ENCODE measurements around the gene CREB5. TPM values are rescaled to one million over a fixed set of nuclear protein-coding genes. Genes with fewer than 3 reads are reported as not detected.
A peak's percentile ranks its signal among the peaks of the same experiment; 100 is the strongest.

The CREB5 gene
- total RNA-seq, 1 experiment from 2014 or later, result 5.2 TPM

DNA sequence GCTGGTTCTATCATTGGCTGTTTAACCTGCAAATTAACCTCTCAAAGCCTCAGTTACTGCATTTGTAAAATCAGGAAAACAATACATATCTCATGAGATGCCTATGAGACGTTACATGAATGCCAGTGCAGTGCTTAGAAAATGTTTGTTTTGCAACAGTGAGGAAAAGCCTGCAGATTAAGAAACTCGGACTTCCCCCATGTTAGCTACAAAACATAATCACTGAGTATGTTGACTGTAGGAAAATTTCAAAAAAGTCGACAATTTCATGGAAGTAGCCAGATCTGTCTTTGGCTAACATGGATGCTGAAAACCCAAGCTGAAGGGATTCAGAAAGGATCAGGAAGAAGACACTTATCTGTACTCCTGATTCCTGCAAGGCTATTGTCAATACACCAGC is 424.4 kb downstream of the CREB5 start:
- ChIA-PET POLR2A (ENCODE audit: unreplicated experiment) (no interaction called here), CTCF (no interaction called here)
- Histone ChIP-seq H3K9me3 (ENCODE audit: low read length) (no peaks in the 10 kb centered on the region), H4K20me1 (ENCODE audit: low read length) (no peaks in the 10 kb centered on the region), H3K4me3 (ENCODE audit: low read length) (no peak overlapping the region), H2AFZ (ENCODE audit: low read length) (no peak overlapping the region), H3K9ac (ENCODE audit: low read length) (no peak overlapping the region), H3K9me2 (replicated peaks; ENCODE audit: low read length) (no peaks in the 10 kb centered on the region), H3K27me3 (ENCODE audit: low read length) (no peaks in the 10 kb centered on the region), H3K27ac (ENCODE audit: low read length) (no peak overlapping the region), H3F3A (ENCODE audit: low read length, unreplicated experiment) (no peaks in the 10 kb centered on the region), H3K4me1 (ENCODE audit: insufficient read depth, low read length) (peaks cover 10% of the 10 kb centered on the region), H3K4me2 (ENCODE audit: low read length) (no peak overlapping the region), H3K79me2 (ENCODE audit: low read length) (no peaks in the 10 kb centered on the region), H3K36me3 (ENCODE audit: low read depth, low read length) (no peaks in the 10 kb centered on the region)
- DNase-seq (no peak), ATAC-seq (no peak)
- TF ChIP-seq, protein P1, sequence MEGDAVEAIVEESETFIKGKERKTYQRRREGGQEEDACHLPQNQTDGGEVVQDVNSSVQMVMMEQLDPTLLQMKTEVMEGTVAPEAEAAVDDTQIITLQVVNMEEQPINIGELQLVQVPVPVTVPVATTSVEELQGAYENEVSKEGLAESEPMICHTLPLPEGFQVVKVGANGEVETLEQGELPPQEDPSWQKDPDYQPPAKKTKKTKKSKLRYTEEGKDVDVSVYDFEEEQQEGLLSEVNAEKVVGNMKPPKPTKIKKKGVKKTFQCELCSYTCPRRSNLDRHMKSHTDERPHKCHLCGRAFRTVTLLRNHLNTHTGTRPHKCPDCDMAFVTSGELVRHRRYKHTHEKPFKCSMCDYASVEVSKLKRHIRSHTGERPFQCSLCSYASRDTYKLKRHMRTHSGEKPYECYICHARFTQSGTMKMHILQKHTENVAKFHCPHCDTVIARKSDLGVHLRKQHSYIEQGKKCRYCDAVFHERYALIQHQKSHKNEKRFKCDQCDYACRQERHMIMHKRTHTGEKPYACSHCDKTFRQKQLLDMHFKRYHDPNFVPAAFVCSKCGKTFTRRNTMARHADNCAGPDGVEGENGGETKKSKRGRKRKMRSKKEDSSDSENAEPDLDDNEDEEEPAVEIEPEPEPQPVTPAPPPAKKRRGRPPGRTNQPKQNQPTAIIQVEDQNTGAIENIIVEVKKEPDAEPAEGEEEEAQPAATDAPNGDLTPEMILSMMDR (conservative IDR thresholded peaks at IDR 0.05; ENCODE audit: low read depth, low read length), result no peak
- no peak for TF ChIP-seq EZH2 (IDR thresholded peaks at IDR 0.05; ENCODE audit: low read length, unreplicated experiment)
- TF ChIP-seq EZH2phosphoT487 (IDR thresholded peaks at IDR 0.05; ENCODE audit: borderline replicate concordance, low read length), result no peak
- intact Hi-C loops (cut with micrococcal nuclease), result no loop called here
- no TSS peak for BruUV-seq (replicated peaks)

DNA sequence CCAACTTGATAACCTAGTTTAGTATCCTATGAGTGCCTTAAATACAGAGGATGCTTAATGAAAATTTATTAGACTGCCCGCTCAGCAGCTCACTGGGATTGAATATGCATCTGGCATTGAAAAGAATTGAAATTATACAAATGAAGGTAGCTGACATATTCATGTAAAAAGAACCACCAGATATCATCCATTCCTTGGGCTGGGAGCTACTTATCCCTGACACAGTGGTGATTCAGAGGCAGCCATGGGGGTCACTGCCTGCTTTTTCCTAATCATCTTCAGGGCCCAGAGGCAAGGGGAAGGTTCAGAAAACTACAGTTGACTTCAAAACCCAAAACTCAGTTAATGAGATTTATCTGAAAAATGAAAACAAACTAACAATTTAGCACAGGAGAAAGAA is 424.9 kb downstream of the CREB5 start:
- no peaks in the 10 kb centered on the region for H3K9me3 ChIP-seq (ENCODE audit: low read length)
- H3K79me2 ChIP-seq (ENCODE audit: low read length), result no peaks in the 10 kb centered on the region
- intact Hi-C loops (cut with micrococcal nuclease), result no loop called here
- H3K27me3 ChIP-seq (ENCODE audit: low read length), result no peaks in the 10 kb centered on the region
- BruUV-seq (replicated peaks), result no TSS peak
- no peaks in the 10 kb centered on the region for H4K20me1 ChIP-seq (ENCODE audit: low read length)
- H3K9me2 ChIP-seq (replicated peaks; ENCODE audit: low read length), result no peaks in the 10 kb centered on the region
- no peak overlapping the region for H2AFZ ChIP-seq (ENCODE audit: low read length)
- H3K4me2 ChIP-seq (ENCODE audit: low read length), result no peak overlapping the region
- TF ChIP-seq, protein P1 (conservative IDR thresholded peaks at IDR 0.05; ENCODE audit: low read depth, low read length), result no peak
- TF ChIP-seq EZH2 (IDR thresholded peaks at IDR 0.05; ENCODE audit: low read length, unreplicated experiment) (no peak), EZH2phosphoT487 (IDR thresholded peaks at IDR 0.05; ENCODE audit: borderline replicate concordance, low read length) (no peak)
- POLR2A ChIA-PET (ENCODE audit: unreplicated experiment), result no interaction called here
- CTCF ChIA-PET, result no interaction called here
- H3K36me3 ChIP-seq (ENCODE audit: low read depth, low read length), result no peaks in the 10 kb centered on the region
- DNase-seq (no peak), ATAC-seq (no peak)
- H3K4me3 ChIP-seq (ENCODE audit: low read length), result no peak overlapping the region
- H3K27ac ChIP-seq (ENCODE audit: low read length), result no peak overlapping the region
- H3K4me1 ChIP-seq (ENCODE audit: insufficient read depth, low read length), result peaks cover 10% of the 10 kb centered on the region
- H3K9ac ChIP-seq (ENCODE audit: low read length), result no peak overlapping the region
- H3F3A ChIP-seq (ENCODE audit: low read length, unreplicated experiment), result no peaks in the 10 kb centered on the region

DNA sequence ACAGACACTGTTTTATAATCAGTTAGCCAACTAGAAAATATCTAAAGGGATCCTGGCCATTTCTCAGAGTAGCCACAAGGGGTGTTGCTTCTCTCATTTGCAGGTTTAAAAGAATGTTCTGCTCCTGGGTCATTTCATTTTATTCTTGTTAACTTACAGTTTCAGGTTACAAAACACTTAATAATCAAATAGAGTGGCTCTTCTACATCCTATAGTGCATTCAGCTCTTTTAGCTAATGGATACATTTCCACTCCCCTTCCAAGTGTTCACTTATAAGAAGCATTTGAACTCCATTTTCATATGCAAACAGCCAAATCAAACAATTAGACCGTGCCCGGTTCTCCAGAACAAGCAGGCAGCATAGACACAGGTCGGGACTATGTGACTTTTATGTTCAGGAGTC is 428.3 kb downstream of the CREB5 start:
- DNase-seq, result peak; percentile 18

More for the DNA sequence above, 428.3 kb downstream of the CREB5 start:
- Histone ChIP-seq H3K9me2 (replicated peaks; ENCODE audit: low read length) (no peaks in the 10 kb centered on the region), H3F3A (ENCODE audit: low read length, unreplicated experiment) (no peaks in the 10 kb centered on the region), H3K4me3 (ENCODE audit: low read length) (no peak overlapping the region), H3K27ac (ENCODE audit: low read length) (no peak overlapping the region), H3K9me3 (ENCODE audit: low read length) (no peaks in the 10 kb centered on the region), H3K4me1 (ENCODE audit: insufficient read depth, low read length) (peaks cover 5% of the 10 kb centered on the region), H3K79me2 (ENCODE audit: low read length) (no peaks in the 10 kb centered on the region), H3K36me3 (ENCODE audit: low read depth, low read length) (no peaks in the 10 kb centered on the region), H3K27me3 (ENCODE audit: low read length) (no peaks in the 10 kb centered on the region), H3K4me2 (ENCODE audit: low read length) (no peak overlapping the region), H3K9ac (ENCODE audit: low read length) (no peak overlapping the region), H4K20me1 (ENCODE audit: low read length) (no peaks in the 10 kb centered on the region), H2AFZ (ENCODE audit: low read length) (no peak overlapping the region)
- ATAC-seq, result peak; percentile 37; the same call in 1 of the 2 replicates
- TF ChIP-seq EZH2 (IDR thresholded peaks at IDR 0.05; ENCODE audit: low read length, unreplicated experiment) (no peak), EZH2phosphoT487 (IDR thresholded peaks at IDR 0.05; ENCODE audit: borderline replicate concordance, low read length) (no peak)
- TF ChIP-seq, protein P1 (conservative IDR thresholded peaks at IDR 0.05; ENCODE audit: low read depth, low read length), result peak; percentile 64
- no TSS peak for BruUV-seq (replicated peaks)
- intact Hi-C loops (cut with micrococcal nuclease), result no loop called here
- ChIA-PET CTCF (no interaction called here), POLR2A (ENCODE audit: unreplicated experiment) (no interaction called here)

Measured in PC-3 (cell line).